HG03095 (cell line): ENCODE results near the gene AIP.
"Not testable (repeated sequence)": the region's sequence is repeated elsewhere in the genome, so short reads cannot be mapped to it uniquely, and the experiment has no call there.

Source experiments
- ATAC-seq: cut with Tn5 transposase; IDR thresholded peaks from one replicate; pipeline ENCODE4 v1.9.1; 2021; ENCODE audit warnings: moderate library complexity; ENCODE audit not compliant: unreplicated experiment

The AIP gene

DNA sequence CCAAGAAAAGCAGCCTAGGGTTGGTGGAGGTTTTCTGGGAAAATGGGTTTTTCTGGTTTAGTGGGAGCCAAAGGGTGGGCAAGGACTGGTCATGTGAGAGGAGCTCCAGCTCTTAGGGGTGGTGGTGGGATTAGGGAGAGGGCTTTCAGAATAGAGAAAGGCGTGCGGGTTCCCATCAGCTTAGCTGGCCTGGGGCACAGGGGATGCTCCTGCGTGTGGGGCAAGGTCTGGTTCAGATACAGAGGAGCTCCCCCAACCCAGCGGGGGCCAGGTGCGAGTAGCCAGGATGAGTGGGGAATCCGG is 14.4 kb upstream of the AIP start:
- ATAC-seq = no peak

DNA sequence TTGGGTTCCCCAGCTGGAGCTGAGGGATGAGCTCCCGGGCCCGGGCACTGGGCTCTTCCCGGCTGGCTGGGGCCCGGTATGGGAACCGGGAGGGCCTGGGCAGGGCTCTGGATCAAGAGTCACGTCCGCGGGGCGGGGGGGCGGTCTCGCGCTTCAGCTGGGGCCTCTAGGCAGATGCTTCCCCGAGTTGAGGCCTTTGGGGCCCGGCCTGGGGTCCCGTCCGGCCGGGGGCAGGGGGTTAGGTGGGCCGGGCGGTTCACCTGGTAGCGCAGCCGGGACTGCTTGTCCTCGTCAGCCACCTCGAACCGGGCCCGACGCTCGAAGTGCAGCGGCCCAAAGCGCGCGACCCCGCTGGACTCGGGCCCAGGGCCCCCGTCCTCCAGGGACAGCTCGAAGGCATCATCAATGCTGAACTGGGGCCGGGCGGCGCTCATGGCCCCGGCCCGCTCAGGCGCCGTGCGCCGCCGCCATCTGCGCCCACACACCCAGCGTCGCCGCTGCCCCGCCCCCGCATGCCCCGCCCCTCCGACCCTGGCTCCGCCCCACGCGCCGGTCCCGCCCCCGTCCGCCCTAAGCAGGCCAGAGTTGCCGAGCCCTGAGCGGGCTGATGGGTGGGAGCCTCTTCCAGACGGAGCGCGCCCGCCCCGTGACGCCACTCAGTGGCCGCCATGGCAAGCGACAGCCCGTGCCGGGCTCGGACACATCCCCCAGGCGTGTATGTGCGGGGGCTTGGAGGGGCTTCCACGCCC is 13.9 kb upstream of the AIP start, which contains the start of gene TMEM134:
Gene TMEM134 (minus strand): TSS at position 493 of the 749 bp plus-strand sequence. CDS start 59 bp downstream, at position 434.
- ATAC-seq = peak; percentile 51

DNA sequence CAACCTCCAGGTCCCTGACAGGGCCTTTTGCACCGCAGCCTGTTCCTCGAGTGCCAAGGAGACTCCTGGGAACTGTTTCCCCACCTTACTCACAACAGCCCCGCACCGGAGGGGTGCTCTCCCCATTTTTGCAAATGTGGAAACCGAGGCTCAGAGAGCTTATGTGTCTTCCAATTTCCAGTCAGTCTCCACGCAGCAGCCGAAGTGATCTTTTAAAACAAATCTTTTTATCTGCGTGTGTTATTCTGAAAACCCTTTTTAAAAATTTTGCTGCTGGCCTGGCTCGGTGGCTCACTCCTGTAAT is 13.4 kb upstream of the AIP start:
- ATAC-seq = no peak

DNA sequence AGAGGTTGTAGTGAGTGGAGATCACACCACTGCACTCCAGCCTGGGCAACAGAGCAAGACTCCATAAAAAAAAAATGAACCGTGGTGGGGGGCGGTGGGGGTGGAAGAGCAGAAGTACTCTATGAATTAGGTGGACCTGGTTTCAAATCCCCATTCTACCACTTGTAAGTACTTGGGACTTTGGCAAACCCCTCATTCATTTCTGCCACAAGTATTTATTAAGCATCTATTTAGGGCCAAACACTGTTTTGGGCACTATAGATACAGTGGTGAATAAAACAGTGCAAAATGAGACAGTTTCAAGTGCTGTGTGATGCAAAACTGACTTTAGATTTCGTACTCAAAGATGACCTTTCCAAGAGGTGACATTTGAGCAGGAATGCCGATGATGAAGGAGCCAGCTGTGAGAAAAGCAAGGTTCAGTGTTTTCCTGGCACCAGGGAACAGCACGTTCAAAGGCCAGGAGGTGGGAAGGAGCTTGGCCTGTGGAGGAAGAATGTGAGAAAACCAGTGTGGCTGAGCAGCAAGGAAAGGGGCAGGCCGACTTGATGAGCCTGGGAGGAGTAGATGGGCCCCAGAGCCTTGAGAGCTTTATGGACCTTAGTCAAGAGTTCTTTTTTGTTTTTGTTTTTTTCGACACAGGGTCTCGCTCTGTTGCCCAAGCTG is 12.4 kb upstream of the AIP start:
- ATAC-seq = no peak

DNA sequence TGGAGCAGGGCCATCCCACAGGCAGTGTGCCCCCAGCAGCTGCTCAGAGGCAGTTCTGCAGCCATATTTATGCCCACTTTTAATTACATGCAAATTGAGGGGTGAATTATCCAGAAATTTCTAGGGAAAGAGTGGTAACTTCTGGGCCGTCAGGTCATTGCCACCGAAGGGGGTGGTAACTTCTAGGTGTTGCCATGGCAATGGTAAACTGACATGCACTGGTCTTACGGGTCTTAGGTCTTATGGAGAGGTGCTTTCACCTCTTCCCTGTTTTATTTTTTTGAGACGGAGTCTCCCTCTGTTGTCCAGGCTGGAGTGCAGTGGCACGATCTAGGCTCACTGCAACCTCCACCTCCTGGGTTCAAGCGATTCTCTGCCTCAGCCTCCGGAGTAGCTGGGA is 9.9 kb upstream of the AIP start:
- ATAC-seq = no peak

DNA sequence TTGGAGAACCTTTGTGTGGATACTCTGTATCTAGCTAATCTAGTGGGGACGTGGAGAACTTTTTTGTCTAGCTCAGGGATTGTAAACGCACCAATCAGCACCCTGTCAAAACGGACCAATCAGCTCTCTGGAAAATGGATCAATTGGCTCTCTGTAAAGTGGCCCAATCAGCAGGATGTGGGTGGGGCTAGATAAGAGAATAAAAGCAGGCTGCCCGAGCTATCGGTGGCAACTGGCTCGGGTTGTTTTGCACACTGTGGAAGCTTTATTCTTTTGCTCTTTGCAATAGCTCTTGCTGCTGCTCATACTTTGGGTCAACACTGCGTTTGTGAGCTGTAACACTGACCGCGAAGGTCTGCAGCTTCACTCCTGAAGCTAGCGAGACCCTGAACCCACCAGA is 6.1 kb upstream of the AIP start:
- ATAC-seq = not testable (repeated sequence)

DNA sequence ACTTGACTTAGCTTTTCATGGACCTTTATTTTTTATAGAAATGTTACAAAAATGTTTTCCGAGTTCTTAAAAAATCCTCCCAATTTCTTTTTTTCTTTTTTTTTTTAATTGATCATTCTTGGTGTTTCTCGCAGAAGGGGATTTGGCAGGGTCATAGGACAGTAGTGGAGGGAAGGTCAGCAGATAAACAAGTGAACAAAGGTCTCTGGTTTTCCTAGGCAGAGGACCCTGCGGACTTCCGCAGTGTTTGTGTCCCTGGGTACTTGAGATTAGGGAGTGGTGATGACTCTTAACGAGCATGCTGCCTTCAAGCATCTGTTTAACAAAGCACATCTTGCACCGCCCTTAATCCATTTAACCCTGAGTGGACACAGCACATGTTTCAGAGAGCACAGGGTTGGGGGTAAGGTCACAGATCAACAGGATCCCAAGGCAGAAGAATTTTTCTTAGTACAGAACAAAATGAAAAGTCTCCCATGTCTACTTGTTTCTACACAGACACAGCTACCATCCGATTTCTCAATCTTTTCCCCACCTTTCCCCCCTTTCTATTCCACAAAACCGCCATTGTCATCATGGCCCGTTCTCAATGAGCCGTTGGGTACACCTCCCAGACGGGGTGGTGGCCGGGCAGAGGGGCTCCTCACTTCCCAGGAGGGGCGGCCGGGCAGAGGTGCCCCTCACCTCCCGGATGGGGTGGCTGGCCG is 5.3 kb upstream of the AIP start:
- not testable (repeated sequence) for ATAC-seq

DNA sequence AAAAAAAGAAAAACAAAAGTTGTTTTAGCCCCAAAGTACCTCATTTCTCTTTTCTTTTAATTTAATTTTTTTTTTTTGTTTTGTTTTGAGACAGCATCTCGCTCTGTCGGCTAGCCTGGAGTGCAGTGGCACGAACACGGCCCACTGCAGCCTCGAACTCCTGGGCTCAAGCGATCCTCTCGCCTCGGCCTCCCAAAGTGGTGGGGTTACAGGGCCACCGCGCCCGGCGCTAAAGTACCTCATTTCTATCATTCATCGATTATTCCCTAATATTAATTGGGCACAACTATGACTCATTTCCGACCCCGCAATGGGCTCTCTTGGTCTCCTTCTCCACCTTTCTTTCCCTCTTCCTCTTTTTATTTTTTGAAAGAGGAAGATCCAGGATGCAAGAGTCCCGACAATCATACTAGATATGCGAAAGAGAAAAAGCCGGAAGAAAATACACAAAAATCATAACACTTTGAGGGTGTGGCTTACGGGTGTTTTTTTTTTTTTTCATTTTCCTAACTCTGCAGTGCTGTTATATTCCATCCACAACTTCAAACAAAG is 475 bp upstream of the AIP start:
- no peak for ATAC-seq

DNA sequence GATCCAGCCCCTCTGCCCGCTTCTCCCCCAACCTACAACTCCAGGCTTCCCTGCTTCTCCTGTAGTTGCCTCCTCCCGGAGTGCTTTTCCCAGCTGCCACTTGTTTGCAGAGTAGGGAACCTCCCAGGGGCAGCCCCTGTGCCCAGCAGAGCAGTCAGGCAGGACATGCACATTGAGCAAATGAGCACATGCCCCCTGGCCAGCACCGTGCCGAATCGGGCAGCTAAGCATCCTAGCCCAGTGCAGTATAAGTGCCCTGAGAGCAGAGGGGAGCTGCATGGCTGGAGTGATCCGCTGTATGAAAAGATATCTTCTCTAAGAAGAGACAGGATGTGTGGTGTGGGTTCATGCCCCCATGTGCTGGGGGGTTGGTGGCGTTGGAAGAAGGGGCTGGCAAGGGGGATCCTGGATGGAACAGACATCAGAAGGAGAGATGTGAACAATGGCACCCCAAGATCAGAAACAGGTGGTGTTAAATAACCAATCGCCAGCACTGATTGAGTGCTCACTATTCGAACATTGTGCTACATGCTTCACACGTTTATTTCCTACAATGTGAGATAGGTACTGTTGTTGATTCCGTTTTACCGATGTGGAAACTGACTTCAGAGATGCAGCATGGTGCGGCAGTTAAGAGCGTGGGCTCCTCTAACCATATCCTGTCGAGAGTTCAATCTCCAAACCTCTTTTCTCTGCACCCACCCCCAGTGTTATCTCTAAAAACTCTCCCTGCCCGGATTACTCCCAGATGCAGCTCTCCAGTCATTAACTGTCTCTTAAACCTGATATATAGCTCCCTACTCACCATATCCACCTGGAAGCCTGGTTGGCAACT is 1.2 kb downstream of the AIP start:
- ATAC-seq = no peak

DNA sequence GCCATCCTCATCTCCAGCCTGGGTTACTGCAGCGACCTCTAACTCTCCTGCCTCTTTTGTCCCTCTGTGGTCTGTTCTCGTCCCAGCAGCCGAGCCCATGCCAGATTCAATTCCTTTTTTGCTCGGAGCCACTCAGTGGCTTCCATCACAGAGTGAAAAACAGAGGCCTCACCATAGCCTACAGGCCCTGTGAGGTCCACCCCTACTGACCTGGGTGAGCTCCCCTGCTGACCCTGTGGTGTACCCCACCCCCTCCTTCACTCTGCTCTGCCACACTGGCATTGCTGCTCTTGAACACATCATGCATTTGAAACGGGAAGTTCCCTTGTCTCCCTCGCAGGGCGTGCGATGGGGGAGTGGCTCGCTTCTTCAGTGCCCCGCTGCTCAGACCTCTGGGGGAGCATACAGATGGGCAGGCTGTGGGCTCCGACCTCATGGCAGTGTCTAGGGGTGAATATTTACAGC is 2.1 kb downstream of the AIP start:
- ATAC-seq = no peak

DNA sequence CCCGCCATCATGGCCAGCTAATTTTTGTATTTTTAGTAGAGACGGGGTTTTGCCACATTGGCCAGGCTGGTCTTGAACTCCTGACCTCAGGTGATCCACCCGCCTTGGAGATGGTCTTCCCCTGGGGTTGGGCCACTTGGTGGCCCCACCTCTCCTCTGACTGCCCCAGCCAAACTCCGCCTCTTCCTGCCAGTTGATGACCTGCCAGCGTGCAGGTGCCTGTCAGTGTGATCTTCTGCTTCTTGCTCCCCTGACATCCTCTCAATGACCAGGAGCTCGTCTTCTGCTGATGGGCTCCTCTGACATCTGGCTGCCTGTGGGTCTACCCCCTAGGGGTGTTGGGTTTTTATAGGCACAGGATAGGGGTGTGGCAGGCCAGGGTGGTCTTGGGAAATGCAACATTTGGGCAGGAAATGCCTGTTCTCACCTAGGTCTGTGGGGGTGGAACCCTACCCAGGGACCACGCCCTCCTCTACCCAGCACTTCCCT is 3.1 kb downstream of the AIP start:
- ATAC-seq = not testable (repeated sequence)

DNA sequence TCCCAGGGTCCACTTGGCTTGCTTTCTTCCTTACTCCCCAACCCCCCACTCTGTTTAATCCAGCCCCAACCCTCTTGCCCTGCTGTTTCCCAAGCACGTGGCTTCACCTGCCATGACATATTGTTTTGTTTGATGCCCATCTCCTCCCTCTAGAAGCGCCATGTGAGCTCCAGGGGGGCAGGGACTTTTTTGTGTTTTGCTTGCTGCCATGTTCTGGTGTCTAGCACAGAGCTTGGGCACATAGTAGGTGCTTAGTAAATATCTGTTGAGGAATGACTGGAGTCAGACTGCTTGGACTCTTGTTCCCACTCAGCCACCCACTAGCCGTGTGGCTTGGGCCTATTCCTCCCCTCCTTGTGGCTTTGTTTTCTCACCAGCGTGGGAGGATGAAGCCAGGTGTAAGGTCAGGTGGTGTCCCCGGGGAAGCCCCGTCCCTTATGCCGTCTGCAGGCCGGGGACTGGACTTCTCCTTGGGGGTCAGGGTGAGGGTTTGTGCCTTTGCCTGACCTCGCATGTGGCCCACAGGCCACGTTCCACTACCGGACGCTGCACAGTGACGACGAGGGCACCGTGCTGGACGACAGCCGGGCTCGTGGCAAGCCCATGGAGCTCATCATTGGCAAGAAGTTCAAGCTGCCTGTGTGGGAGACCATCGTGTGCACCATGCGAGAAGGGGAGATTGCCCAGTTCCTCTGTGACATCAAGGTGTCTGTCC is 3.8 kb downstream of the AIP start:
- peak; percentile 31 for ATAC-seq

DNA sequence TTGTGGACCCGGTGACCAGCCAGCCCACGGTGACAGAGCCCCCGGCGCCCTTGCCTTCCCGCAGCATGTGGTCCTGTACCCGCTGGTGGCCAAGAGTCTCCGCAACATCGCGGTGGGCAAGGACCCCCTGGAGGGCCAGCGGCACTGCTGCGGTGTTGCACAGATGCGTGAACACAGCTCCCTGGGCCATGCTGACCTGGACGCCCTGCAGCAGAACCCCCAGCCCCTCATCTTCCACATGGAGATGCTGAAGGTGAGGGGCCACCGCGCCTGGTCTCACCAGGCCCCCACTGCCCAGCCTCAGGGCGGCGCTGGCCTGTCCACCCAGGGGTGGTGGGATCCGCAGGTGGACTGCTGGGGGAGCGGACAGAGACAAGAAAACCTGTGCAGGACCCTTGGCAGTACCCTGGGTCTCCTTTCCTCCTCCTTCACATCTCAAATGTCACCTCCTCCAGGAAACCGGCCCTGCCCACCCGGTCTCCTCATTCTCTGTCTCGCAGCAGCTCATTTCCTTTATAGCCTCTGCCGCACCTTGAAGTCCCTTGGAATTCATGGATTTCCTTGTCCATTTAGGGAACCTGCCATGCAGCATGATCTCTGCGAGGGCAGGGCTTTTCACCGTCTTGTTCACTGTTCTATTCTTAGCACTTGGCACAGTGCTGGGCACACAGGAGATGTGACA is 6.5 kb downstream of the AIP start:
- ATAC-seq = no peak

DNA sequence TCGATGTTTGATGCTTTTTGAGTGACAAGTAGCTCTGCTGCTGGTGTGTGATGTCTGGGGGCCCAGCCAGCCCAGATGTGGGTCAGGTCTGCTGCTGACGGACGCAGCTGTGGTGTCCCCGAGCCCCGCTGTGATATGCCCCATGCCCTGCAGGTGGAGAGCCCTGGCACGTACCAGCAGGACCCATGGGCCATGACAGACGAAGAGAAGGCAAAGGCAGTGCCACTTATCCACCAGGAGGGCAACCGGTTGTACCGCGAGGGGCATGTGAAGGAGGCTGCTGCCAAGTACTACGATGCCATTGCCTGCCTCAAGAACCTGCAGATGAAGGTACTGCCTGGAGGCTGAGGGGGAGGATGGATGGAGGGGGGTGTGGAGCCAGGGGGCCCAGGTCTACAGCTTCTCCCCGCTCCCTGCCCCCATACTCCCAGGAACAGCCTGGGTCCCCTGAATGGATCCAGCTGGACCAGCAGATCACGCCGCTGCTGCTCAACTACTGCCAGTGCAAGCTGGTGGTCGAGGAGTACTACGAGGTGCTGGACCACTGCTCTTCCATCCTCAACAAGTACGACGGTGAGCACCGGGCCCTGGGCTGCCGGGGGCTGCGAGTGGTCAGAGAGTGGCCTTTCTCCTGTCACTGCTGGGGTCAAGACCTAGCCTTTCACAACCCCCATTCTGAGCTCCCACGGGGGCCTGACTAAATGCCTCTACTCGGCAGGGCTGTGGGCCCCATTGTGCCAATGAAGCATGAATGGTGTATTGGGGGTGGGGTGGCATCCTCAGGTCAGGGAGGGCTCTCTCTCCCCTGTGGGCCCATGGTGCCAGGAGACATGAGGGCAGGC is 7.3 kb downstream of the AIP start:
- no peak for ATAC-seq

DNA sequence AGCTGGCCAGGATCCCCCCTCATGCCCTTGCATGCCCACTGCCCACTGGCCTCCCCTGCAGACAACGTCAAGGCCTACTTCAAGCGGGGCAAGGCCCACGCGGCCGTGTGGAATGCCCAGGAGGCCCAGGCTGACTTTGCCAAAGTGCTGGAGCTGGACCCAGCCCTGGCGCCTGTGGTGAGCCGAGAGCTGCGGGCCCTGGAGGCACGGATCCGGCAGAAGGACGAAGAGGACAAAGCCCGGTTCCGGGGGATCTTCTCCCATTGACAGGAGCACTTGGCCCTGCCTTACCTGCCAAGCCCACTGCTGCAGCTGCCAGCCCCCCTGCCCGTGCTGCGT is 7.9 kb downstream of the AIP start:
- ATAC-seq = no peak

DNA sequence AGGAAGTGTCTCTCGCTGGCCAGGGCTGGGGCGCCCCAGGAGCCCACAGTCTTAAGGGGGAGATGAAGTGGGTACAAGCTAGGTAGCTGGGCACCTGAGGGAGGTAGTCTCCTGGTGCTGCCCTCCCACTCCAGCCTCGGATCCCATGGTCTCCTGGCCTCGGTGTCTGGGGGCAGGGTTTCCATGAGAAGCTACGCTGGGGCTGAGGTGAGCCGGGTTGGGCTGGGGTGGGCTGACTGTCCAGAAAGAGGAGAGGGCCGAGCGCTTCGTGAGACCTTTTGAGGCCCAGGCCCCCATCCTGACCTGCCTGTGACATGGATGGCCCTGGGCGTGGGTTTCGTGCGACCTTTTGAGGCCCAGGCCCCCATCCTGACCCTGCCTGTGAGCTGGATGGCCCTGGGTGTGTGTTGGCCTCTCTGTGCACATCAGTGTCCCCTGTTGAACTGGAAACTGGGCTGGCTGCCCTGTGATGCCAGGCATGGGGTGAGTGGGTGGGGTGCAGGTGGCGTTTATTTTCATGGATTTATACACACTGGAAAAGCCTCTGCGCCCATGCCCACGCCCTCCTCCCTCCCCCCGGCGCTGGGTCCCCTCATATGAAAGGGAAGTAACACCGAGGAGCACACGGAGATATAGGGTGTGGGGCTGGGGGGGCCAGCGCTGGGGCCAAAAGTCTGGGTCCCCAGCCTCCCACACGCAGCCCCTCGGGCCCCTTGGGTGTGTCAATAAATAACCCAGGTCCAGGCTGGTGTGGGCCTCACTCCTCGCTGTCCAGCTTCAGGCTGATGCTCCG is 8.6 kb downstream of the AIP start:
- no peak for ATAC-seq

DNA sequence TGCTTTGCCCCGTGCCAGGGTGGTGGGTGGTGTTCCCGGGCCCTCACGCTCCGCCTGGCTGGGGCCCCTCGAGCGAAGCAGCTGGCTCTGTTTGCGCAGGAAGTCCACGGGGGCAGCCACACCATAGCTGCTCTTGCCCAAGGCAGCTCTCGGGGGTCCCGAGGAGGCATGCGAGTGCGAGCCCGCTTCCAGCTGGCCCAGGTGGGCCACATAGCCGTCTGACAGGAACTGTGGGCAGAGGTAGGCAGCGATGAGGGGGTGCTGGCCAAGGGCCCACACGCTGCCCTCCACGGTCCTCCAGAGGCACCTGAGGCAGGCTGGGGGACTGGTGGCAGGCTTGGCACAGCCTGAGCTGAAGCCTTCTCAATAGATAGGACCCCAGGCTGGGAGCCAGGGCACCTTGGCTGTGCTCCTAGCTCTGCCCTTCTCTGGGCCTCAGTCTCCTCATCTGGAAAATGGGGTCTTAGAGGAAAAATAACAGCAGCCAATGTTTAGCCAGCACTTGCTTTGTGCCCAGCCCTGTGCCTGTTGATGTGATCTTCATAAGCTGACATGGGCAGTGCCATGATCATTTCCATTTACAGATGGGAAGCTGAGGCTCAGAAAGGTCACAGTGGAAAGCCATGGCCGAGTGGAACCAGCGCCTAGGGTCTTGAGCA is 9.4 kb downstream of the AIP start:
- ATAC-seq = no peak
